Parathyroid adenoma (tissue), 2 donors: ENCODE results near the gene MYO1B.

Source experiments
- H2AFZ ChIP-seq: fragments of 300-600 bp; sonication (generic); one replicate; pipeline ENCODE4 v1.7.0; 2017; ENCODE audit warnings: antibody characterized with exemption, mild to moderate bottlenecking
- H3K27ac ChIP-seq: fragments of 300-600 bp; sonication (generic); one replicate; pipeline ENCODE4 v1.7.0; 2017
- H3K27me3 ChIP-seq: fragments of 300-600 bp; sonication (generic); one replicate; pipeline ENCODE4 v1.7.0; 2017; ENCODE audit warnings: low read length; ENCODE audit not compliant: control insufficient read depth, insufficient read depth
- H3K36me3 ChIP-seq: fragments of 300-600 bp; sonication (generic); one replicate; pipeline ENCODE4 v1.7.0; 2017; ENCODE audit warnings: low read length; ENCODE audit not compliant: control insufficient read depth, insufficient read depth
- H3K4me1 ChIP-seq: fragments of 300-600 bp; sonication (generic); one replicate; pipeline ENCODE4 v1.7.0; 2017; ENCODE audit warnings: control low read depth
- H3K4me2 ChIP-seq: fragments of 300-600 bp; sonication (generic); one replicate; pipeline ENCODE4 v1.7.0; 2017; ENCODE audit warnings: low read length
- H3K4me3 ChIP-seq: fragments of 300-600 bp; sonication (generic); one replicate; pipeline ENCODE4 v1.7.0; 2017; ENCODE audit warnings: low read depth, low read length
- H3K79me2 ChIP-seq: fragments of 300-600 bp; sonication (generic); one replicate; pipeline ENCODE4 v1.7.0; 2017; ENCODE audit warnings: control low read depth
- H3K9ac ChIP-seq: fragments of 300-600 bp; sonication (generic); one replicate; pipeline ENCODE4 v1.7.0; 2017; ENCODE audit warnings: mild to moderate bottlenecking
- H3K9me3 ChIP-seq: fragments of 300-600 bp; sonication (generic); one replicate; pipeline ENCODE4 v1.7.0; 2017; ENCODE audit warnings: low read length; ENCODE audit not compliant: control insufficient read depth
- TF ChIP-seq, protein P1 (sequence below): fragments of 300-600 bp; sonication (generic); IDR thresholded peaks from one replicate; pipeline ENCODE4 v1.7.0; 2017; ENCODE audit warnings: antibody characterized with exemption, mild to moderate bottlenecking
- donor health status: primary hyperparathyroidism.

The MYO1B gene

GRCh38 chr2:191206613-191207471 is 38.4 kb upstream of the MYO1B start:
- H3K4me3 ChIP-seq, result no peak overlapping the region

DNA sequence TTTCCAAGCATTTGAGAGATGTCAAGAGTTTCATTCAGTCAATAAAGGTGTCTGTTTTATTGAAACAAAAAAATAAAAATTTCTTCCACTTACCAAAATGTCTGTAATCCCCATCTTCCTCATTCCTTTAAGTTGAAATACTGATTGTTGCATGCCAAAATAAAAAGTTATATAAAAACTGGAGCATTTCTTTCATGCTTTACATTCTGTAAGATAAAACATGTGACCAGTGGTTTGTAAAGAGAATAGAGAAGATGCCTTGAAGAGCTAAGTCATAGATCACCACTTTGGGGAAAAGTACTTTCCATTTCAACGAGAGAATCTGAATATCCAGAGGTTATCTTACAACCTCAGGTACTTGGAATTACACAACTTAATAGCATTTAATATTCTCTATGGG is 35.9 kb upstream of the MYO1B start:
- Histone ChIP-seq H3K4me2 (no peak overlapping the region), H3K4me3 (no peak overlapping the region), H3K4me1 (no peaks in the 10 kb centered on the region), H3K9me3 (no peaks in the 10 kb centered on the region), H3K36me3 (no peaks in the 10 kb centered on the region), H2AFZ (no peak overlapping the region), H3K27me3 (no peaks in the 10 kb centered on the region), H3K9ac (no peak overlapping the region), H3K27ac (no peak overlapping the region), H3K79me2 (no peaks in the 10 kb centered on the region)
- TF ChIP-seq, protein P1, sequence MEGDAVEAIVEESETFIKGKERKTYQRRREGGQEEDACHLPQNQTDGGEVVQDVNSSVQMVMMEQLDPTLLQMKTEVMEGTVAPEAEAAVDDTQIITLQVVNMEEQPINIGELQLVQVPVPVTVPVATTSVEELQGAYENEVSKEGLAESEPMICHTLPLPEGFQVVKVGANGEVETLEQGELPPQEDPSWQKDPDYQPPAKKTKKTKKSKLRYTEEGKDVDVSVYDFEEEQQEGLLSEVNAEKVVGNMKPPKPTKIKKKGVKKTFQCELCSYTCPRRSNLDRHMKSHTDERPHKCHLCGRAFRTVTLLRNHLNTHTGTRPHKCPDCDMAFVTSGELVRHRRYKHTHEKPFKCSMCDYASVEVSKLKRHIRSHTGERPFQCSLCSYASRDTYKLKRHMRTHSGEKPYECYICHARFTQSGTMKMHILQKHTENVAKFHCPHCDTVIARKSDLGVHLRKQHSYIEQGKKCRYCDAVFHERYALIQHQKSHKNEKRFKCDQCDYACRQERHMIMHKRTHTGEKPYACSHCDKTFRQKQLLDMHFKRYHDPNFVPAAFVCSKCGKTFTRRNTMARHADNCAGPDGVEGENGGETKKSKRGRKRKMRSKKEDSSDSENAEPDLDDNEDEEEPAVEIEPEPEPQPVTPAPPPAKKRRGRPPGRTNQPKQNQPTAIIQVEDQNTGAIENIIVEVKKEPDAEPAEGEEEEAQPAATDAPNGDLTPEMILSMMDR, result no peak

More at GRCh38 chr2:191206613-191207471, 38.4 kb upstream of the MYO1B start:
- Histone ChIP-seq H3K9ac (no peak overlapping the region), H3K27ac (no peak overlapping the region), H3K36me3 (no peaks in the 10 kb centered on the region), H3K9me3 (no peaks in the 10 kb centered on the region), H3K4me1 (no peaks in the 10 kb centered on the region), H3K79me2 (no peaks in the 10 kb centered on the region), H3K4me2 (no peak overlapping the region), H2AFZ (no peak overlapping the region), H3K27me3 (no peaks in the 10 kb centered on the region)
- TF ChIP-seq, protein P1, result no peak

DNA sequence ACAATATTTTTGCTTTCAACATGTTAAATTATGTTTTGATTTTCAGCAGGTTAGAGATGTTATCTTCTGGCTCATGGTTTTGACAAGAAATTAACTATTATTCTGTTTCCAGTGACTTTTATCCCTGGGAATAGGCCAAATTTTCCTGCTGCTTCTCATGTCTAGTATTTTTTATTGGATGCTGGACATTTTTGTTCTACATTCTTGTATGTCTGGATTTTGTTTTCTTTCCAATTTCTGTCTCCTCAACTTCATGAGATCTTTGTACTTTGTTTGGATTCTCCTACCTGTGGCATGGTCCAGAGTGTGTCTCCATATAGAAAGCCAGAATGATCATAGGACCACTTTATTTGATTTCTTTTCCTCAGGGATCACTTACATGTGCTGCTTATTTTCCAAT is 33.1 kb upstream of the MYO1B start:
- Histone ChIP-seq H3K36me3 (no peaks in the 10 kb centered on the region), H3K27ac (no peak overlapping the region), H3K9ac (no peak overlapping the region), H3K4me2 (no peak overlapping the region), H3K27me3 (no peaks in the 10 kb centered on the region), H3K4me1 (no peaks in the 10 kb centered on the region), H2AFZ (no peak overlapping the region), H3K4me3 (no peak overlapping the region), H3K79me2 (no peaks in the 10 kb centered on the region), H3K9me3 (no peaks in the 10 kb centered on the region)
- TF ChIP-seq, protein P1, result no peak

- H3K36me3 ChIP-seq, result no peaks in the 10 kb centered on the region
- H3K9me3 ChIP-seq, result no peaks in the 10 kb centered on the region
- H3K9ac ChIP-seq, result no peak overlapping the region
- no peak overlapping the region for H3K4me2 ChIP-seq
- no peak overlapping the region for H3K27ac ChIP-seq
- no peaks in the 10 kb centered on the region for H3K79me2 ChIP-seq
- H3K27me3 ChIP-seq, result no peaks in the 10 kb centered on the region
- H2AFZ ChIP-seq, result no peak overlapping the region
- no peak overlapping the region for H3K4me3 ChIP-seq
- TF ChIP-seq, protein P1, result no peak
- no peaks in the 10 kb centered on the region for H3K4me1 ChIP-seq
These were observed 31.9 kb upstream of the MYO1B start for GRCh38 chr2:191213333-191213732.

DNA sequence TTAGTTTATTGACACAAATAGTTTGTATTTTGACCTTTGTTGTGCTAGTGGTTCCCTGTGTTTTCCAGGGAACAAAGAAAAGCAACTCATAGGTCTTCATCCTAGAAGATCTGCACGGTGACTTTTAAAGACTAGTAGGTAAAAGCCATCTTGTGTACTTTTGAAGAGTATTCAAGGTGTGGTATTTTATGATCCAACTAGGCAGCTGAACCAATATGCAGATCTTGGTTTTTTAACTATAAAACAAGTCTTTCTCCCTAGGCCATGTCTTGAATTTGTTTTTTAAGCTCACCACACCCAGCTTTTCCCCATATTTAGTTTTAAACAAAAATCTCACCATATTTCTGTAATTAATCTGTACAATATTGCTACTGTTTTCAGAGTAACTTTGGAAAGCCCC is 30.0 kb upstream of the MYO1B start:
- Histone ChIP-seq H3K36me3 (no peaks in the 10 kb centered on the region), H3K9ac (no peak overlapping the region), H3K9me3 (no peaks in the 10 kb centered on the region), H3K4me2 (no peak overlapping the region), H3K79me2 (no peaks in the 10 kb centered on the region), H3K4me3 (no peak overlapping the region), H2AFZ (no peak overlapping the region), H3K27ac (no peak overlapping the region), H3K27me3 (no peaks in the 10 kb centered on the region), H3K4me1 (no peaks in the 10 kb centered on the region)
- TF ChIP-seq, protein P1, result no peak
